Measurements from ENCODE around the gene LCE6A. TPM values are rescaled to one million over a fixed set of nuclear protein-coding genes. Genes with fewer than 3 reads are reported as not detected.

The LCE6A gene, protein sequence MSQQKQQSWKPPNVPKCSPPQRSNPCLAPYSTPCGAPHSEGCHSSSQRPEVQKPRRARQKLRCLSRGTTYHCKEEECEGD
- total RNA-seq (2022) (not detected in 2 replicates), Bru-seq, nascent RNA (not detected), BruChase-seq, experiment 1, labeled RNA remaining after a 2-hour chase (not detected), BruChase-seq, experiment 2, labeled RNA remaining after a 6-hour chase (not detected)
- long read RNA-seq = 0 reads

DNA sequence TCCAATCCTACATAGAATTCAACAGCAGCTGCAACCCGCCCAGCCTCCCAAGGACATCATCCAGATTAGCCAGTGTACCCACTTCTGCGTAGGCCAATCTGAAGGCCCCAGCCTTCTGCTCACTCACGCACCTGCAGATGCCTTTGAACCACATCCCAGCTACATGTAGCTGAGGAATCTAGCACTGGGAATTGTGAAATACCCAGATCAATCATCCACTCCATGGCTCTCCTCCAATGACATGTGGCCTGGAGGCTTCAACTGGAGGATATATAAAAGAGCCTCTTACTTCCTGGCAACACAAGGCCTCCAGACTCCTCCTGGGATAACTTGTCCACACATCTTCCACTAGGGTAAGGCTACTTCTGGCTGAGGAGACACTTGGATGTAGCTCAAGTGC is at the start of gene LCE6A:
Gene LCE6A (plus strand): TSS at position 301 of the 400 bp plus-strand sequence. CDS start 665 bp downstream, outside the sequence.
- H3K9me3 Mint-ChIP-seq (ENCODE audit: unreplicated experiment) = no peaks in the 10 kb centered on the region
- intact Hi-C loops (cut with micrococcal nuclease; ENCODE audit: unreplicated experiment) = no loop called here

DNA sequence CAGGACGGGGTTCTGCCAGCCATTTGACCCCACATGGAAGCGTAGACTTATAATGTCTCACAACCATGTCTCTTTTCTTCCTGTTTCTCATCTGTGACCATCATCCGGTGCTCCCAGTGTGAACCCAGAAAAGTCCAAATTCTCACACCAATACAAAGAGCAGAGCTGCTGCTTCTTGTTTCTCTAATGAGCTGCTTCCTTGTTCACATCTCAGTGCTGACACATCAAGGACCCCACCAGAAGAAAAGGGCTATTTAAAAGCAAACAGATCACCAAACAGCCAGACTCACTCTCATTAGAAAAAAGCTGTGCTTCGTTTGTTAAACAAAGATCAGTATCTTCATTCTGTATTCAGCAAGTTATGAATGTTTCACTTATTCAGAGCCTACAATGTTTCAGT is 47.0 kb upstream of the LCE6A start:
- H3K4me3 ChIP-seq (ENCODE audit: low read depth, low read length) = no peak overlapping the region
- CTCF ChIA-PET = no interaction called here
- H3K36me3 ChIP-seq (ENCODE audit: control insufficient read depth, insufficient read depth, low read length) = no peaks in the 10 kb centered on the region
- no peak for DNase-seq
- no peak overlapping the region for H3K4me3 Mint-ChIP-seq (ENCODE audit: unreplicated experiment)
- H3K9me3 ChIP-seq = no peaks in the 10 kb centered on the region; the same call in 1 of the 2 replicates
- TF ChIP-seq, protein P1, sequence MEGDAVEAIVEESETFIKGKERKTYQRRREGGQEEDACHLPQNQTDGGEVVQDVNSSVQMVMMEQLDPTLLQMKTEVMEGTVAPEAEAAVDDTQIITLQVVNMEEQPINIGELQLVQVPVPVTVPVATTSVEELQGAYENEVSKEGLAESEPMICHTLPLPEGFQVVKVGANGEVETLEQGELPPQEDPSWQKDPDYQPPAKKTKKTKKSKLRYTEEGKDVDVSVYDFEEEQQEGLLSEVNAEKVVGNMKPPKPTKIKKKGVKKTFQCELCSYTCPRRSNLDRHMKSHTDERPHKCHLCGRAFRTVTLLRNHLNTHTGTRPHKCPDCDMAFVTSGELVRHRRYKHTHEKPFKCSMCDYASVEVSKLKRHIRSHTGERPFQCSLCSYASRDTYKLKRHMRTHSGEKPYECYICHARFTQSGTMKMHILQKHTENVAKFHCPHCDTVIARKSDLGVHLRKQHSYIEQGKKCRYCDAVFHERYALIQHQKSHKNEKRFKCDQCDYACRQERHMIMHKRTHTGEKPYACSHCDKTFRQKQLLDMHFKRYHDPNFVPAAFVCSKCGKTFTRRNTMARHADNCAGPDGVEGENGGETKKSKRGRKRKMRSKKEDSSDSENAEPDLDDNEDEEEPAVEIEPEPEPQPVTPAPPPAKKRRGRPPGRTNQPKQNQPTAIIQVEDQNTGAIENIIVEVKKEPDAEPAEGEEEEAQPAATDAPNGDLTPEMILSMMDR (IDR thresholded peaks at IDR 0.05; ENCODE audit: insufficient read depth in 1 of 2, low read depth in 1 of 2, low read length in 1 of 2, severe bottlenecking in 1 of 2, unreplicated experiment in 1 of 2) = no peak
- intact Hi-C loops (cut with micrococcal nuclease; ENCODE audit: unreplicated experiment) = no loop called here
- H3K4me1 Mint-ChIP-seq (ENCODE audit: low read depth, unreplicated experiment) = no peaks in the 10 kb centered on the region
- BruUV-seq (replicated peaks) = no TSS peak
- peaks cover 10% of the 10 kb centered on the region for H3K27me3 Mint-ChIP-seq (ENCODE audit: insufficient read depth, unreplicated experiment)
- H3K27me3 ChIP-seq (replicated peaks; ENCODE audit: control insufficient read depth, insufficient read depth, low read length) = no peaks in the 10 kb centered on the region
- H3K4me1 ChIP-seq = no peaks in the 10 kb centered on the region
- H3K36me3 Mint-ChIP-seq (ENCODE audit: insufficient read depth, unreplicated experiment) = no peaks in the 10 kb centered on the region
- H3K9me3 Mint-ChIP-seq (ENCODE audit: unreplicated experiment) = no peaks in the 10 kb centered on the region
- no peak overlapping the region for H3K27ac Mint-ChIP-seq (ENCODE audit: unreplicated experiment)
- POLR2A ChIA-PET = no interaction called here

More for the DNA sequence above, at the start of gene LCE6A:
- no peaks in the 10 kb centered on the region; the same call in 1 of the 2 replicates for H3K27me3 ChIP-seq (replicated peaks; ENCODE audit: control insufficient read depth, insufficient read depth, low read length)
- H3K9me3 ChIP-seq = no peaks in the 10 kb centered on the region
- ChIA-PET POLR2A (no interaction called here), CTCF (no interaction called here)
- H3K27ac Mint-ChIP-seq (ENCODE audit: unreplicated experiment) = no peak within 1 kb of the TSS
- H3K27me3 Mint-ChIP-seq (ENCODE audit: insufficient read depth, unreplicated experiment) = peaks cover 12% of the 10 kb centered on the region
- no peak within 1 kb of the TSS for H3K4me3 ChIP-seq (ENCODE audit: low read depth, low read length)
- no TSS peak for BruUV-seq (replicated peaks)
- no peaks in the 10 kb centered on the region for H3K36me3 Mint-ChIP-seq (ENCODE audit: insufficient read depth, unreplicated experiment)
- TF ChIP-seq, protein P1 (IDR thresholded peaks at IDR 0.05; ENCODE audit: insufficient read depth in 1 of 2, low read depth in 1 of 2, low read length in 1 of 2, severe bottlenecking in 1 of 2, unreplicated experiment in 1 of 2) = no peak
- no peaks in the 10 kb centered on the region for H3K4me1 ChIP-seq
- H3K4me1 Mint-ChIP-seq (ENCODE audit: low read depth, unreplicated experiment) = no peaks in the 10 kb centered on the region
- no peaks in the 10 kb centered on the region for H3K36me3 ChIP-seq (ENCODE audit: control insufficient read depth, insufficient read depth, low read length)
- no peak for DNase-seq
- H3K4me3 Mint-ChIP-seq (ENCODE audit: unreplicated experiment) = no peak within 1 kb of the TSS

DNA sequence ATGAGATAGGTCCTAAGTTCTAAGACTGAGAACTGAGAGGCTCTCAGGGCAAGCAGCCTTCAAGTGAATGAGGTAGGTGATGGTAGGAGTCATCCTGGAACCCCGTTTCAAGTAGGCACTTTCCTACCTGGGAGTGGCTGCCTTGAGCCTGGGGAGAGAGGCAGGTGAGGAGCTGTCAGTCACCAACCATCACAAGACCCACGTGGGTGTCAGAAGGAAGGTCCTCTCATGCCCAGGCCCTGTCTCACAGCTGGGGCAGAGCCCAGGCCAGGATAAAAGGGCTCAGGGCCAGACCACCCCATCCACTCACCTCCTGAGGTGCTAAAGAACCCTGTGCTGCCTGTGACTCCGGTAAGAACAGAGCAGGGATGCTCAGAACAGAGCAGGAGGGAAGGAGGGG is 46.2 kb upstream of the LCE6A start, which contains the start of gene LCE1D:
Gene LCE1D (plus strand): TSS at position 301 of the 400 bp plus-strand sequence. CDS start 1,074 bp downstream, outside the sequence.
- TF ChIP-seq, protein P1 (IDR thresholded peaks at IDR 0.05; ENCODE audit: insufficient read depth in 1 of 2, low read depth in 1 of 2, low read length in 1 of 2, severe bottlenecking in 1 of 2, unreplicated experiment in 1 of 2) = no peak
- Mint-ChIP-seq H3K27ac (ENCODE audit: unreplicated experiment) (no peak within 1 kb of the TSS), H3K4me1 (ENCODE audit: low read depth, unreplicated experiment) (no peaks in the 10 kb centered on the region), H3K9me3 (ENCODE audit: unreplicated experiment) (no peaks in the 10 kb centered on the region), H3K4me3 (ENCODE audit: unreplicated experiment) (no peak within 1 kb of the TSS), H3K36me3 (ENCODE audit: insufficient read depth, unreplicated experiment) (no peaks in the 10 kb centered on the region), H3K27me3 (ENCODE audit: insufficient read depth, unreplicated experiment) (peaks cover 16% of the 10 kb centered on the region)
- Histone ChIP-seq H3K36me3 (ENCODE audit: control insufficient read depth, insufficient read depth, low read length) (no peaks in the 10 kb centered on the region), H3K9me3 (no peaks in the 10 kb centered on the region; the same call in 1 of the 2 replicates), H3K27me3 (replicated peaks; ENCODE audit: control insufficient read depth, insufficient read depth, low read length) (no peaks in the 10 kb centered on the region), H3K4me1 (no peaks in the 10 kb centered on the region), H3K4me3 (ENCODE audit: low read depth, low read length) (no peak within 1 kb of the TSS)
- ChIA-PET POLR2A (no interaction called here), CTCF (no interaction called here)
- no TSS peak for BruUV-seq (replicated peaks)
- intact Hi-C loops (cut with micrococcal nuclease; ENCODE audit: unreplicated experiment) = no loop called here
- DNase-seq = no peak
